Measurements from ENCODE around the gene PCGF3.

PCGF3 gene

DNA sequence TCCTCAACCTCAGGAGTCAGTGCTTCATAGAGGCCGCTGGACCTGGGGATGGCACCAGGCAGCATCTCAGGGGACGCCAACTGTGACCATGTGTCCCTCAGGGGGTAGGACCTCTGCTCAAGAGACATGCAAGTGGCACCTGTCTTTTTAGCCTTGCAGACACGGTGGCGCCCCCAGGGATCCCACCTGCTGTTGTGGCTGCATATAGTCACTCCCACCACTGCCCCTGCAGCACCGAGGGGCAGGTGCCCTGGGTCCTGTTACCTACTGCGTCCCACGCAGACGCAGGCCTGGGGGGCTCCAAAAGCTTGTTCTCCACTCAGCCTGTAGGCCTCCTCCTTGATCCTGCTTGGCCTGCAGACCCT lies 28.8 kb upstream of the PCGF3 start:
- TF ChIP-seq, protein P1, sequence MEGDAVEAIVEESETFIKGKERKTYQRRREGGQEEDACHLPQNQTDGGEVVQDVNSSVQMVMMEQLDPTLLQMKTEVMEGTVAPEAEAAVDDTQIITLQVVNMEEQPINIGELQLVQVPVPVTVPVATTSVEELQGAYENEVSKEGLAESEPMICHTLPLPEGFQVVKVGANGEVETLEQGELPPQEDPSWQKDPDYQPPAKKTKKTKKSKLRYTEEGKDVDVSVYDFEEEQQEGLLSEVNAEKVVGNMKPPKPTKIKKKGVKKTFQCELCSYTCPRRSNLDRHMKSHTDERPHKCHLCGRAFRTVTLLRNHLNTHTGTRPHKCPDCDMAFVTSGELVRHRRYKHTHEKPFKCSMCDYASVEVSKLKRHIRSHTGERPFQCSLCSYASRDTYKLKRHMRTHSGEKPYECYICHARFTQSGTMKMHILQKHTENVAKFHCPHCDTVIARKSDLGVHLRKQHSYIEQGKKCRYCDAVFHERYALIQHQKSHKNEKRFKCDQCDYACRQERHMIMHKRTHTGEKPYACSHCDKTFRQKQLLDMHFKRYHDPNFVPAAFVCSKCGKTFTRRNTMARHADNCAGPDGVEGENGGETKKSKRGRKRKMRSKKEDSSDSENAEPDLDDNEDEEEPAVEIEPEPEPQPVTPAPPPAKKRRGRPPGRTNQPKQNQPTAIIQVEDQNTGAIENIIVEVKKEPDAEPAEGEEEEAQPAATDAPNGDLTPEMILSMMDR (IDR thresholded peaks at IDR 0.05; ENCODE audit: extremely low read depth, insufficient read depth, missing control alignments) = no peak

DNA sequence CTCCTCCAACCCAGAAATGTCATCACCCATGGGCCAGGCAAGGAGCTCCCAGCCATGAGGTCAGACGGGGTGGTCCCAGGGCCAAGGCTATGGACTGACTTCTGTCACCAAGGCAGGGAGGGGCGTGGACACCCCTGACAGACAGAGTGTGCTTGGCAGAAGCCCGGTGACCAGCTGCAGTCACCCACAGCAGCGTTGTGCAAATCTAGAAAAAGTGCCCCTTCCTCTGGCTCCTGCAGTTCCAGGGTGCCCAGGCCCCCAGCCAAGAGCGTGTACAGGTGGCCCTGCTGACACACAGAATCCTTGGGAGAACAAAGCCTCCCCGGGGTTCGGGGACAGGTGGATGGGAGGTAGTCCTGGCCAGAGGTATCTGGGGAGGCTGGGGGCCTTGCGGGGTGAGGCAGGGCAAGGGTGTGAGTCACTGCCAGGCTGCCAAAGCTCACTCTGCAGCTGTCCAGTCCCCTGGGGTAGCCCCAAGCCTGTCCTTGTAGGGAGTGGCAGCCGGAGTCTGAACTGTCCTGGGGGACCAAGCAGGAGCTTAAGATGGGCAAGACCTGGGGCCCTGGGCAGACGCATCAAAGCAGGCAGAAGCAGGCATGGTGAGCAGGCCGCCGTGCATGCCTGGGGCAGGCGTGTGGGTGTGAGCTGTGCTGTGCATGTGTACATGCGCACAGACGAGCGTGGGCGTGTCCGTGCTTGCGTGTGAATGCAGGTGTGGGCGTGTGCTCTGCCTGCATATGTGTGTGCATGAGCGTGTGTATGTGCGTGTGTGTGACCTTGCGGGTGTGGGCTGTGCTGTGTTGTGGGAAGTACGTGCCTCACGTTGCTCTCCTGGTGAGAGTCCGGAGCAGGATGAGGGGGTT lies 28.0 kb upstream of the PCGF3 start:
- TF ChIP-seq, protein P1 (IDR thresholded peaks at IDR 0.05; ENCODE audit: extremely low read depth, insufficient read depth, missing control alignments) = no peak
- no peak for DNase-seq (ENCODE audit: low spot score)
- in situ Hi-C loops (cut with MboI; ENCODE audit: low pct_unique_long_range_greater_than_20kb, low sequenced_read_pairs, unreplicated experiment) = no loop called here

More for the DNA sequence above, 28.8 kb upstream of the PCGF3 start:
- no peak for DNase-seq (ENCODE audit: low spot score)
- in situ Hi-C loops (cut with MboI; ENCODE audit: low pct_unique_long_range_greater_than_20kb, low sequenced_read_pairs, unreplicated experiment) = no loop called here

DNA sequence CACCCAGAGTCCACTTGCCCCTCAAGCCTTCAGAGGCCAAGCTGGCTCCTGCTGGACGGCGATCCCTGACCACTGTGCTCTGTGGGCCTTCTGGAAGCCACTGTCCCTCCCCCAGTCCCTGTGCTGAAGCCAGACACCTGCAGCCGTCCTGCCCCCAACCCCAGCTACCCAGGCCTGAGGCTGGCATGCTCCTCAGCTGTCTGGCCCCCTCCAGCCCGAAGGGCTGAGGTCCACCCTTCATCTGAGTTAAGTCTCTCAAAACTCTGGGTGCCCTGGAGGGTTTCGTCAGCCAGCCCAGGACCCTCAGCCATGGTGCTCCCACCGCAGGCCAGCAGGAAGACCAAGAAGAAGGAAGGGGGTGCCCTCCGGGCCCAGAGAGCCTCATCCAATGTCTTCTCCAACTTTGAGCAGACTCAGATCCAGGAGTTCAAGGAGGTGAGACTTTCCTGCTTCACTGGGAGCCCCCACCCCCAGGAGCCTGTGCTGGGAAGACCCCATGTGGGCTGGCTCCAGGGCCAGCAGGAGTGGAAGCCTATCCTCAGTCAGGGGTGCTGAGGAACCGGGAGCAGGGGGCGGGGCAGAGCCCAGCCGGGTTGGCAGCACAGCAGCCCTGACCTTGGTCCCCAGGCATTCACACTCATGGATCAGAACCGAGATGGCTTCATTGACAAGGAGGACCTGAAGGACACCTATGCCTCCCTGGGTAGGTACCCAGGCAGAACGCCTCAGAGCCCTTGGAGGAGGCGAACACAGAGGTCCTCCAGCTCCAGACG lies 27.1 kb upstream of the PCGF3 start:
- no peak for DNase-seq (ENCODE audit: low spot score)
- TF ChIP-seq, protein P1 (IDR thresholded peaks at IDR 0.05; ENCODE audit: extremely low read depth, insufficient read depth, missing control alignments) = no peak
- in situ Hi-C loops (cut with MboI; ENCODE audit: low pct_unique_long_range_greater_than_20kb, low sequenced_read_pairs, unreplicated experiment) = no loop called here

DNA sequence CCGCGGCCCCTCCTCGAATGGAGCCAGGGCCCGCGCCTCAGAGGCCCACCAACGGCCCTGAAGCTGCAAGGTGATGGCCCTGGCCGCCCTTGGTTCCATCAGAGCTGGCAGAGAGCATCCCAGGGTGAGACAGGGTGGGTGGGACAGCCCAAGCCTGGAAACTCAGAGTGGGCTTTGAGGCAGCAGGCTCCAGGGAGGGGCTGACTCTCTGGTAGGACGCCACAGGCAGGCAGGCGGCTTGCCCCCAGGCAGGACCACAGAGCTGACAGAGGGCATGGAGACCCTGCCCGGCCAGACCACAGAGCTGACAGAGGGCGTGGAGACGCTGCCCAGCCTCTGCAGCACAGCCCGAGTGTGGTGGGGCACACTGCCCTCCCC lies 26.5 kb upstream of the PCGF3 start:
- DNase-seq (ENCODE audit: low spot score) = no peak
- in situ Hi-C loops (cut with MboI; ENCODE audit: low pct_unique_long_range_greater_than_20kb, low sequenced_read_pairs, unreplicated experiment) = no loop called here
- TF ChIP-seq, protein P1 (IDR thresholded peaks at IDR 0.05; ENCODE audit: extremely low read depth, insufficient read depth, missing control alignments) = no peak

DNA sequence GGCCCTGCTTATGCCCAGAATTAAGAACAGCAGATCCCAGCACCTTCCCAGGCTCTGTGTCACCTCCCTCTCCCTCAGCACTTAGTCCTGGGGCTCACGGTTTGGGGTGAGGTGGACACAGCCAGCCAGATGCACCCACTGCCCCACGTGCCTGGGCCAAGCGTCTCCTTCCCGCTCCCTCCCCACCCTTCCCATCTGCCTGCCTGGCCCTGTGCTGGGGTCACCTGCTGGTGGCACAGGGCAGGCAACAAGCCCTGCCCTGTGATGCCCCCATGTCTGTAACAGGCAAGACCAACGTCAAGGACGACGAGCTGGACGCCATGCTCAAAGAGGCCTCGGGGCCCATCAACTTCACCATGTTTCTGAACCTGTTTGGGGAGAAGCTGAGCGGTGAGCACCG lies 26.0 kb upstream of the PCGF3 start:
- in situ Hi-C loops (cut with MboI; ENCODE audit: low pct_unique_long_range_greater_than_20kb, low sequenced_read_pairs, unreplicated experiment) = no loop called here
- TF ChIP-seq, protein P1 (IDR thresholded peaks at IDR 0.05; ENCODE audit: extremely low read depth, insufficient read depth, missing control alignments) = no peak
- no peak for DNase-seq (ENCODE audit: low spot score)

DNA sequence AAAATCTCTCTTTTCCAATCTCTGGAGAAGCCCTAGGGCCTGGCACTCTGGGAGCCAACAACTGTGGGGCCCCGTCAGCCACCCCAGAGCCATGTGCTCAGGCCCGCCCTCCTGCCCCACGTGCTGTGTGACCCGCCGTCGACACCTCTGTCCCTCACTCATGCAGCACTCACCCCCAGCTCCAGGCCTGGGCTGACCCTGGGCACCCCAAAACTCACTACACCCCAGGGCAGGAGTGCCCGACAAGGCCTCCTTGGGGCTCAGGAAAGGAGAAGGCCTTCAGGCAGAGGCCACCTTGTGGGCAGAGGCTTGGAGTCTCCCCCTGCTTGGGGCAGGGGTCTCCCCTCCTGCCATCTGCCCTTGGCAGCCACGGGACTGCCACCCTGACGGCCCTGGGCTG lies 25.5 kb upstream of the PCGF3 start:
- DNase-seq (ENCODE audit: low spot score) = no peak
- TF ChIP-seq, protein P1 (IDR thresholded peaks at IDR 0.05; ENCODE audit: extremely low read depth, insufficient read depth, missing control alignments) = no peak
- in situ Hi-C loops (cut with MboI; ENCODE audit: low pct_unique_long_range_greater_than_20kb, low sequenced_read_pairs, unreplicated experiment) = no loop called here

Measured in GM13977 (cell line).